GM12892 (cell line): ENCODE data around the gene ACVR2A.

Experiments used
- DNase-seq: peaks from one replicate; pipeline ENCODE4 v3.0.0; 2011; ENCODE audit not compliant: insufficient read length
- FAIRE-seq: peaks from 2 replicates; lab custom pipeline; 2011; peaks lifted over from hg19 to GRCh38; lab: Jason Lieb, UNC
- POLR2A ChIP-seq: IDR thresholded peaks from 2 replicates; pipeline ENCODE4 v1.6.1; 2011; ENCODE audit warnings: low read depth, low read length, control low read depth
- POLR2AphosphoS5 ChIP-seq: IDR thresholded peaks from 2 replicates; pipeline ENCODE4 v1.6.1; 2011; ENCODE audit warnings: low read depth, low read length, control low read depth
- TAF1 ChIP-seq: IDR thresholded peaks from 2 replicates; pipeline ENCODE4 v1.6.1; 2011; ENCODE audit warnings: low read depth, mild to moderate bottlenecking, control low read depth, low read length, borderline replicate concordance

ACVR2A gene

GRCh38 chr2:147862859-147863516 lies 18.2 kb downstream of the ACVR2A start:
- no peak for DNase-seq
- FAIRE-seq, result peak; percentile 33
- TF ChIP-seq POLR2AphosphoS5 (no peak), POLR2A (no peak), TAF1 (no peak)

- DNase-seq, result no peak
These were observed 19.0 kb downstream of the ACVR2A start for GRCh38 chr2:147863835-147864234.

GRCh38 chr2:147865560-147865959 lies 20.7 kb downstream of the ACVR2A start:
- TF ChIP-seq TAF1, result no peak
- FAIRE-seq (no peak), DNase-seq (no peak)

More at GRCh38 chr2:147863835-147864234, 19.0 kb downstream of the ACVR2A start:
- TF ChIP-seq POLR2AphosphoS5, result no peak
- no peak for TF ChIP-seq TAF1
- TF ChIP-seq POLR2A, result no peak
- FAIRE-seq, result no peak

- FAIRE-seq (no peak), DNase-seq (no peak)
- TF ChIP-seq TAF1, result no peak
- no peak for TF ChIP-seq POLR2AphosphoS5
- no peak for TF ChIP-seq POLR2A
These were observed 22.2 kb downstream of the ACVR2A start for GRCh38 chr2:147867050-147867449.

GRCh38 chr2:147869934-147870333 lies 25.1 kb downstream of the ACVR2A start:
- no peak for FAIRE-seq
- no peak for TF ChIP-seq TAF1
- TF ChIP-seq POLR2AphosphoS5, result no peak
- TF ChIP-seq POLR2A, result no peak
- no peak for DNase-seq

GRCh38 chr2:147872967-147873366 lies 28.1 kb downstream of the ACVR2A start:
- no peak for DNase-seq
- FAIRE-seq, result no peak
- TF ChIP-seq TAF1, result no peak
- TF ChIP-seq POLR2A, result no peak
- TF ChIP-seq POLR2AphosphoS5, result no peak

GRCh38 chr2:147873859-147874483 lies 29.1 kb downstream of the ACVR2A start:
- FAIRE-seq, result no peak
- DNase-seq, result no peak
- TF ChIP-seq TAF1, result no peak
- TF ChIP-seq POLR2AphosphoS5, result no peak
- TF ChIP-seq POLR2A, result no peak

GRCh38 chr2:147879846-147880245 lies 35.0 kb downstream of the ACVR2A start:
- TF ChIP-seq POLR2A (no peak), TAF1 (no peak), POLR2AphosphoS5 (no peak)
- FAIRE-seq, result no peak

GRCh38 chr2:147882631-147883030 lies 37.8 kb downstream of the ACVR2A start:
- TF ChIP-seq POLR2A, result no peak
- TF ChIP-seq POLR2AphosphoS5, result no peak
- TF ChIP-seq TAF1, result no peak
- DNase-seq (no peak), FAIRE-seq (no peak)

More at GRCh38 chr2:147879846-147880245, 35.0 kb downstream of the ACVR2A start:
- no peak for DNase-seq

- no peak for DNase-seq
- no peak for FAIRE-seq
- TF ChIP-seq POLR2A (no peak), POLR2AphosphoS5 (no peak), TAF1 (no peak)
These were observed 40.0 kb downstream of the ACVR2A start for GRCh38 chr2:147884830-147885229.

- FAIRE-seq (no peak), DNase-seq (no peak)
- TF ChIP-seq POLR2AphosphoS5, result no peak
- no peak for TF ChIP-seq POLR2A
- no peak for TF ChIP-seq TAF1
These were observed 41.3 kb downstream of the ACVR2A start for GRCh38 chr2:147886136-147886535.

- DNase-seq (no peak), FAIRE-seq (no peak)
- no peak for TF ChIP-seq TAF1
- TF ChIP-seq POLR2AphosphoS5, result no peak
- no peak for TF ChIP-seq POLR2A
These were observed 43.9 kb downstream of the ACVR2A start for GRCh38 chr2:147888680-147889079.

- no peak for TF ChIP-seq POLR2AphosphoS5
- TF ChIP-seq TAF1, result no peak
- no peak for FAIRE-seq
- DNase-seq, result no peak
These were observed 59.2 kb downstream of the ACVR2A start for GRCh38 chr2:147904051-147904450.

- FAIRE-seq, result no peak
- DNase-seq, result no peak
- TF ChIP-seq POLR2AphosphoS5, result no peak
- no peak for TF ChIP-seq TAF1
These were observed 64.3 kb downstream of the ACVR2A start for GRCh38 chr2:147909178-147909577.
